Stomach smooth muscle (tissue), 2 donors: Measurements from ENCODE around the gene PHACTR3.

Experiments used
- H3K27ac ChIP-seq: one replicate; pipeline ENCODE4 v1.7.0; 2013; ENCODE audit warnings: mild to moderate bottlenecking, low read length, inconsistent platforms
- H3K27me3 ChIP-seq, 2 donors: one replicate each; pipeline ENCODE4 v1.7.0; 2013; ENCODE audit warnings: low read length in 2 of 2; ENCODE audit not compliant: insufficient read depth in 2 of 2, control insufficient read depth in 1 of 2
- H3K36me3 ChIP-seq, 2 donors: one replicate each; pipeline ENCODE4 v1.7.0; 2013; ENCODE audit warnings: low read length in 2 of 2; ENCODE audit not compliant: control insufficient read depth in 2 of 2, insufficient read depth in 2 of 2
- H3K4me1 ChIP-seq: one replicate; pipeline ENCODE4 v1.7.0; 2013; ENCODE audit warnings: low read length; ENCODE audit not compliant: control insufficient read depth, insufficient read depth
- H3K4me3 ChIP-seq, 2 donors: one replicate each; pipeline ENCODE4 v1.7.0; 2013; ENCODE audit warnings: low read length in 2 of 2
- H3K9ac ChIP-seq, 2 donors: one replicate each; pipeline ENCODE4 v1.7.0; 2013; ENCODE audit warnings: low read length in 2 of 2, mild to moderate bottlenecking in 1 of 2
- H3K9me3 ChIP-seq, 2 donors: one replicate each; pipeline ENCODE4 v1.7.0; 2013; ENCODE audit warnings: low read length in 2 of 2; ENCODE audit not compliant: control insufficient read depth in 2 of 2
- donor health status: healthy.
- donor health status: Pancreatic carcinoma.

Gene PHACTR3

GRCh38 chr20:59735917-59736316, 131.6 kb downstream of the PHACTR3 start:
- no peaks in the 10 kb centered on the region for H3K4me1 ChIP-seq

GRCh38 chr20:59736366-59736765, 132.0 kb downstream of the PHACTR3 start:
- H3K27ac ChIP-seq = no peak overlapping the region
- no peak overlapping the region for H3K9ac ChIP-seq
- H3K27me3 ChIP-seq = peaks cover 0 to 2% of the 10 kb centered on the region in 2 donors
- no peaks in the 10 kb centered on the region for H3K9me3 ChIP-seq
- no peaks in the 10 kb centered on the region for H3K4me1 ChIP-seq
- H3K36me3 ChIP-seq = no peaks in the 10 kb centered on the region
- no peak overlapping the region for H3K4me3 ChIP-seq

More at GRCh38 chr20:59735917-59736316, 131.6 kb downstream of the PHACTR3 start:
- H3K9me3 ChIP-seq = no peaks in the 10 kb centered on the region
- no peak overlapping the region for H3K4me3 ChIP-seq
- H3K27ac ChIP-seq = no peak overlapping the region
- H3K9ac ChIP-seq = no peak overlapping the region
- peaks cover 0 to under 1% of the 10 kb centered on the region in 2 donors for H3K27me3 ChIP-seq
- H3K36me3 ChIP-seq = no peaks in the 10 kb centered on the region

- Histone ChIP-seq H3K4me3 (no peak overlapping the region), H3K27me3 (peaks cover 0 to 2% of the 10 kb centered on the region in 2 donors), H3K4me1 (no peaks in the 10 kb centered on the region), H3K27ac (no peak overlapping the region), H3K36me3 (no peaks in the 10 kb centered on the region), H3K9ac (no peak overlapping the region), H3K9me3 (no peaks in the 10 kb centered on the region)
These were observed 132.8 kb downstream of the PHACTR3 start for GRCh38 chr20:59737073-59737666.

GRCh38 chr20:59737816-59738215, 133.5 kb downstream of the PHACTR3 start:
- H3K4me1 ChIP-seq = no peaks in the 10 kb centered on the region
- H3K9me3 ChIP-seq = no peaks in the 10 kb centered on the region
- H3K9ac ChIP-seq = no peak overlapping the region
- no peaks in the 10 kb centered on the region for H3K36me3 ChIP-seq
- H3K4me3 ChIP-seq = no peak overlapping the region
- peaks cover 0 to 2% of the 10 kb centered on the region in 2 donors for H3K27me3 ChIP-seq
- H3K27ac ChIP-seq = no peak overlapping the region

- H3K4me1 ChIP-seq = no peaks in the 10 kb centered on the region
- H3K27ac ChIP-seq = no peak overlapping the region
- no peak overlapping the region for H3K9ac ChIP-seq
- H3K36me3 ChIP-seq = no peaks in the 10 kb centered on the region
- H3K27me3 ChIP-seq = peaks cover 0 to 2% of the 10 kb centered on the region in 2 donors
- no peaks in the 10 kb centered on the region for H3K9me3 ChIP-seq
- no peak overlapping the region for H3K4me3 ChIP-seq
These were observed 134.5 kb downstream of the PHACTR3 start for GRCh38 chr20:59738851-59739250.

- H3K27me3 ChIP-seq = peaks cover 0 to 2% of the 10 kb centered on the region in 2 donors
- no peak overlapping the region for H3K27ac ChIP-seq
- H3K4me1 ChIP-seq = no peaks in the 10 kb centered on the region
- H3K9me3 ChIP-seq = no peaks in the 10 kb centered on the region
- H3K36me3 ChIP-seq = no peaks in the 10 kb centered on the region
- H3K4me3 ChIP-seq = no peak overlapping the region
- H3K9ac ChIP-seq = no peak overlapping the region
These were observed 136.3 kb downstream of the PHACTR3 start for GRCh38 chr20:59740621-59741020.

GRCh38 chr20:59741073-59741472, 136.7 kb downstream of the PHACTR3 start:
- Histone ChIP-seq H3K9me3 (no peaks in the 10 kb centered on the region), H3K9ac (no peak overlapping the region), H3K4me3 (no peak overlapping the region), H3K27me3 (peaks cover 0 to 2% of the 10 kb centered on the region in 2 donors), H3K4me1 (no peaks in the 10 kb centered on the region), H3K27ac (no peak overlapping the region), H3K36me3 (no peaks in the 10 kb centered on the region)

- no peak overlapping the region for H3K9ac ChIP-seq
- H3K36me3 ChIP-seq = no peaks in the 10 kb centered on the region
- no peaks in the 10 kb centered on the region for H3K4me1 ChIP-seq
- H3K27ac ChIP-seq = no peak overlapping the region
- H3K4me3 ChIP-seq = no peak overlapping the region
- H3K27me3 ChIP-seq = peaks cover 0 to 2% of the 10 kb centered on the region in 2 donors
- H3K9me3 ChIP-seq = no peaks in the 10 kb centered on the region
These were observed 138.2 kb downstream of the PHACTR3 start for GRCh38 chr20:59742351-59743095.

GRCh38 chr20:59743308-59743707, 139.0 kb downstream of the PHACTR3 start:
- H3K27me3 ChIP-seq = peaks cover 0 to 2% of the 10 kb centered on the region in 2 donors
- H3K27ac ChIP-seq = no peak overlapping the region
- H3K4me3 ChIP-seq = no peak overlapping the region
- H3K4me1 ChIP-seq = peaks cover 2% of the 10 kb centered on the region
- H3K9ac ChIP-seq = no peak overlapping the region
- no peaks in the 10 kb centered on the region for H3K9me3 ChIP-seq
- H3K36me3 ChIP-seq = no peaks in the 10 kb centered on the region

GRCh38 chr20:59743767-59744485, 139.6 kb downstream of the PHACTR3 start:
- Histone ChIP-seq H3K27me3 (peaks cover 0 to 2% of the 10 kb centered on the region in 2 donors), H3K27ac (no peak overlapping the region), H3K9me3 (no peaks in the 10 kb centered on the region), H3K9ac (no peak overlapping the region), H3K4me1 (peaks cover 5% of the 10 kb centered on the region), H3K36me3 (no peaks in the 10 kb centered on the region), H3K4me3 (no peak overlapping the region)
